B cell (primary cell): ENCODE data around the gene MRPL4. TPM values are rescaled to one million over a fixed set of nuclear protein-coding genes. Genes with fewer than 3 reads are reported as not detected.

Source experiments
- ATAC-seq: fragments of 200-7000 bp; cut with Tn5 transposase; one replicate; pipeline ENCODE4 v1.10.0; 2021; ENCODE audit warnings: low read depth, mild to moderate bottlenecking, moderate number of reproducible peaks, moderate library complexity
- CTCF ChIA-PET: fragments of 350-600 bp; sonication (Branson Sonifier 250); formaldehyde crosslinking; loops from one replicate; lab custom pipeline; 2021; ENCODE audit warnings: antibody characterized with exemption, inconsistent platforms; lab: Charles Lee
- POLR2A ChIA-PET: fragments of 350-600 bp; sonication (Branson Sonifier 250); formaldehyde crosslinking; loops from one replicate; lab custom pipeline; 2021; ENCODE audit warnings: antibody characterized with exemption; lab: Charles Lee
- DNase-seq: peaks from one replicate; pipeline ENCODE4 v3.0.0; 2013
- H2AFZ ChIP-seq: 2 replicates; pipeline ENCODE4 v1.6.1; 2012; ENCODE audit warnings: mild to moderate bottlenecking, low read depth, low read length; ENCODE audit not compliant: insufficient read depth, poor library complexity, severe bottlenecking
- H3K27ac ChIP-seq, 2 donors: 1 replicate in 1 of 2; 2 replicates in 1 of 2; pipeline ENCODE4 v1.5.1; 2012 to 2013; ENCODE audit warnings: low read length in 2 of 2, mild to moderate bottlenecking in 2 of 2, moderate library complexity in 1 of 2
- H3K27me3 ChIP-seq, 4 experiments: fragments of 200-600 bp in 1 of 4; sonication (generic) in 1 of 4; replicated peaks in 1 of 4; 1 replicate in 2 of 4; 2 replicates in 2 of 4; pipeline versions ENCODE4 v1.6.1 to v1.7.0; 2013 to 2016; ENCODE audit warnings: low read length in 3 of 4, mild to moderate bottlenecking in 2 of 4, mixed read lengths in 1 of 4, moderate library complexity in 1 of 4; ENCODE audit not compliant: insufficient read depth in 4 of 4, control insufficient read depth in 3 of 4; ENCODE audit errors: control extremely low read depth in 1 of 4
- H3K36me3 ChIP-seq, 2 experiments: replicated peaks in 1 of 2; 1 replicate in 1 of 2; 2 replicates in 1 of 2; pipeline versions ENCODE4 v1.6.1 to v1.7.1; 2013; ENCODE audit warnings: low read length in 1 of 2; ENCODE audit not compliant: insufficient read depth in 2 of 2, control insufficient read depth in 1 of 2; ENCODE audit errors: control extremely low read depth in 1 of 2, extremely low read depth in 1 of 2
- H3K4me1 ChIP-seq, 2 donors: fragments of 200-600 bp in 1 of 2; sonication (generic) in 1 of 2; 1 replicate in 1 of 2; 2 replicates in 1 of 2; pipeline versions ENCODE4 v1.5.1 to v1.6.1; 2013 to 2017; ENCODE audit warnings: low read length in 2 of 2; ENCODE audit not compliant: control insufficient read depth in 2 of 2, insufficient read depth in 2 of 2
- H3K4me2 ChIP-seq: replicated peaks from 2 replicates; pipeline ENCODE3; 2012; ENCODE audit warnings: mild to moderate bottlenecking, low read depth, low read length; ENCODE audit not compliant: poor library complexity, severe bottlenecking
- H3K4me3 ChIP-seq, 5 experiments: fragments of 200-600 bp in 1 of 5; sonication (generic) in 1 of 5; 1 replicate in 3 of 5; 2 replicates in 2 of 5; pipeline versions ENCODE4 v1.5.1 to v1.7.0; 2011 to 2016; ENCODE audit warnings: low read length in 4 of 5, mild to moderate bottlenecking in 4 of 5, low read depth in 2 of 5, control low read depth in 1 of 5, moderate library complexity in 1 of 5; ENCODE audit not compliant: insufficient read depth in 1 of 5; ENCODE audit errors: control extremely low read depth in 1 of 5, extremely low read depth in 1 of 5
- H3K79me2 ChIP-seq: fragments of 200-600 bp; sonication (generic); one replicate; pipeline ENCODE4 v1.6.0; 2016; ENCODE audit warnings: low read length; ENCODE audit not compliant: control insufficient read depth, insufficient read depth
- H3K9ac ChIP-seq: fragments of 200-600 bp; sonication (generic); 2 replicates; pipeline ENCODE4 v1.6.1; 2017; ENCODE audit warnings: mild to moderate bottlenecking, low read length, moderate library complexity
- H3K9me3 ChIP-seq, 3 donors: one replicate each; pipeline versions ENCODE4 v1.6.1 to v1.7.1; 2013; ENCODE audit warnings: low read length in 2 of 3; ENCODE audit not compliant: control insufficient read depth in 2 of 3, insufficient read depth in 1 of 3; ENCODE audit errors: control extremely low read depth in 1 of 3
- H4K20me1 ChIP-seq: 2 replicates; pipeline ENCODE4 v1.6.0; 2012; ENCODE audit warnings: mild to moderate bottlenecking, low read length; ENCODE audit not compliant: insufficient read depth, control insufficient read depth, poor library complexity, severe bottlenecking
- H3K27ac Mint-ChIP-seq: one replicate; pipeline ENCODE4 v1.8.0; 2021; ENCODE audit warnings: mixed read lengths
- H3K27me3 Mint-ChIP-seq: one replicate; pipeline ENCODE4 v1.8.0; 2021; ENCODE audit warnings: mixed read lengths
- H3K4me1 Mint-ChIP-seq: one replicate; pipeline ENCODE4 v1.8.0; 2021; ENCODE audit warnings: mixed read lengths
- H3K4me3 Mint-ChIP-seq: one replicate; pipeline ENCODE4 v1.8.0; 2021; ENCODE audit warnings: mixed read lengths
- H3K9me3 Mint-ChIP-seq: one replicate; pipeline ENCODE4 v1.8.0; 2022; ENCODE audit warnings: mixed read lengths; ENCODE audit not compliant: insufficient read depth
- CTCF ChIP-seq: fragments of 200-600 bp; IDR thresholded peaks from one replicate; pipeline ENCODE4 v1.8.0; 2022; ENCODE audit warnings: antibody characterized with exemption, mild to moderate bottlenecking
- EZH2 ChIP-seq: IDR thresholded peaks from 2 replicates; pipeline ENCODE4 v1.6.1; 2012; ENCODE audit warnings: borderline replicate concordance, low read depth, mild to moderate bottlenecking, moderate library complexity, low read length; ENCODE audit not compliant: insufficient read depth, poor library complexity, severe bottlenecking
- WGBS: methylation state at CpG from one replicate; pipeline ENCODE4 v1.1.5; 2013; ENCODE audit warnings: missing lambda C conversion rate; ENCODE audit not compliant: insufficient coverage; 5-methylcytosine and 5-hydroxymethylcytosine counted together
- intact Hi-C: fragments of 100-400 bp; cut with micrococcal nuclease; formaldehyde crosslinking; loops from one replicate; pipeline ENCODE4 v1.10.0; 2022
- polyA plus RNA-seq: library from polyadenylated mRNA; depleted of rRNA; stranded (reverse); fragments of >200 nt; gene quantifications from 2 replicates; pipeline ENCODE4 v1.2.3, GENCODE V29; 2012
- total RNA-seq, 2 donors: library from RNA; stranded (reverse); fragments of 120-200 nt in 1 of 2; gene quantifications; 1 replicate in 1 of 2; 2 replicates in 1 of 2; pipeline versions ENCODE4 v1.2.3 to v1.2.4, GENCODE V29; 2013 to 2022

MRPL4 gene
- total and polyA plus RNA-seq, 2 donors (not counting 1 experiment from before 2014, with no cell fraction given), result 39.8 to 81.1 TPM

- 79% methylated on average over 5 of the region's 9 CpGs for WGBS
- intact Hi-C loops, result no loop called here
- Mint-ChIP-seq H3K9me3 (no peaks in the 10 kb centered on the region), H3K4me3 (no peak overlapping the region), H3K27ac (peak overlapping the region; percentile 84), H3K4me1 (peaks cover 20% of the 10 kb centered on the region), H3K27me3 (no peaks in the 10 kb centered on the region)
- POLR2A ChIA-PET, result interaction anchor here (1.2 to 1.8 kb wide), 2 partner anchors 10 to 14 kb away, joined by 4 to 13 read pairs; no protein-coding TSS in a partner anchor
- Histone ChIP-seq H3K9me3 (no peaks in the 10 kb centered on the region), H3K27ac (no peak overlapping the region), H3K36me3 (no peaks in the 10 kb centered on the region), H3K4me1 (peaks cover 3 to 13% of the 10 kb centered on the region in 2 donors), H3K4me2 (no peak overlapping the region), H3K27me3 (no peaks in the 10 kb centered on the region), H4K20me1 (no peaks in the 10 kb centered on the region), H3K9ac (no peak overlapping the region), H3K4me3 (no peak overlapping the region), H3K79me2 (no peaks in the 10 kb centered on the region), H2AFZ (no peak overlapping the region)
- CTCF ChIA-PET, result interaction anchor here (0.9 to 9.0 kb wide), 4 partner anchors 15 to 147 kb away, joined by 3 to 236 read pairs (median 3); partner anchors contain the start of gene S1PR2
- no peak for TF ChIP-seq CTCF
- ATAC-seq (peak; percentile 68), DNase-seq (no peak)
Observed at GRCh38 chr19:10245189-10245939, 6.7 kb upstream of the MRPL4 start.

- no peak overlapping the region for H3K4me2 ChIP-seq
- H3K9me3 ChIP-seq, result no peaks in the 10 kb centered on the region
- intact Hi-C loops, result no loop called here
- H3K27ac ChIP-seq, result no peak overlapping the region
- DNase-seq (no peak), ATAC-seq (no peak)
- H3K9me3 Mint-ChIP-seq, result no peaks in the 10 kb centered on the region
- H2AFZ ChIP-seq, result no peak overlapping the region
- H3K27ac Mint-ChIP-seq, result no peak overlapping the region
- H3K36me3 ChIP-seq, result no peaks in the 10 kb centered on the region
- no peak overlapping the region for H3K9ac ChIP-seq
- ChIA-PET POLR2A (interaction anchor here (0.5 kb wide), 1 partner anchor 10 kb away, joined by 4 read pairs; no protein-coding TSS in a partner anchor), CTCF (interaction anchor here (0.7 to 9.0 kb wide), 2 partner anchors 8 to 16 kb away, joined by 3 to 236 read pairs; partner anchors contain the start of gene S1PR2)
- no peaks in the 10 kb centered on the region for H3K27me3 Mint-ChIP-seq
- H4K20me1 ChIP-seq, result no peaks in the 10 kb centered on the region
- no peak overlapping the region for H3K4me3 Mint-ChIP-seq
- peaks cover 3 to 18% of the 10 kb centered on the region in 2 donors for H3K4me1 ChIP-seq
- H3K4me1 Mint-ChIP-seq, result peaks cover 20% of the 10 kb centered on the region
- H3K27me3 ChIP-seq, result no peaks in the 10 kb centered on the region
- TF ChIP-seq EZH2, result no peak
- TF ChIP-seq CTCF, result no peak
- WGBS, result 87% methylated on average over 4 of the region's 6 CpGs
- no peak overlapping the region for H3K4me3 ChIP-seq
- no peaks in the 10 kb centered on the region for H3K79me2 ChIP-seq
Observed at GRCh38 chr19:10246511-10246910, 5.5 kb upstream of the MRPL4 start.
